HG02884 (cell line): ENCODE measurements around the gene RAB20.
A peak's percentile ranks its signal among the peaks of the same experiment; 100 is the strongest.
"Not testable (repeated sequence)": the region's sequence is repeated elsewhere in the genome, so short reads cannot be mapped to it uniquely, and the experiment has no call there.

Experiments
- ATAC-seq: cut with Tn5 transposase; IDR thresholded peaks from one replicate; pipeline ENCODE4 v1.9.1; 2021; ENCODE audit warnings: mild to moderate bottlenecking, moderate library complexity; ENCODE audit not compliant: unreplicated experiment

RAB20 gene

GRCh38 chr13:110561344-110562035 lies at the start of gene RAB20:
RAB20 (minus strand) TSS chr13:110561722; CDS start chr13:110561519, 203 bp downstream.
- peak; percentile 54 for ATAC-seq

GRCh38 chr13:110610955-110611595 lies 49.6 kb upstream of the RAB20 start:
- no peak for ATAC-seq

GRCh38 chr13:110607675-110608224 lies 46.2 kb upstream of the RAB20 start:
- ATAC-seq = no peak

- ATAC-seq = not testable (repeated sequence)
These were observed 44.8 kb upstream of the RAB20 start for GRCh38 chr13:110606281-110606680.

- no peak for ATAC-seq
These were observed 43.6 kb upstream of the RAB20 start for GRCh38 chr13:110605132-110605531.

- ATAC-seq = no peak
These were observed 39.5 kb upstream of the RAB20 start for GRCh38 chr13:110600980-110601379.

GRCh38 chr13:110600261-110600819 lies 38.8 kb upstream of the RAB20 start:
- ATAC-seq = no peak

GRCh38 chr13:110597041-110597689 lies 35.6 kb upstream of the RAB20 start:
- ATAC-seq = no peak

- peak; percentile 94 for ATAC-seq
These were observed 32.1 kb upstream of the RAB20 start for GRCh38 chr13:110593430-110594130.

GRCh38 chr13:110592665-110593064 lies 31.1 kb upstream of the RAB20 start:
- no peak for ATAC-seq

- no peak for ATAC-seq
These were observed 29.1 kb upstream of the RAB20 start for GRCh38 chr13:110590577-110590976.

GRCh38 chr13:110589793-110590390 lies 28.4 kb upstream of the RAB20 start:
- ATAC-seq = no peak

- ATAC-seq = no peak
These were observed 21.8 kb upstream of the RAB20 start for GRCh38 chr13:110583178-110583865.

- no peak for ATAC-seq
These were observed 21.0 kb upstream of the RAB20 start for GRCh38 chr13:110582421-110582954.

- no peak for ATAC-seq
These were observed 20.1 kb upstream of the RAB20 start for GRCh38 chr13:110581506-110582185.

GRCh38 chr13:110580800-110581199 lies 19.3 kb upstream of the RAB20 start:
- no peak for ATAC-seq

- ATAC-seq = no peak
These were observed 16.8 kb upstream of the RAB20 start for GRCh38 chr13:110578363-110578762.

- ATAC-seq = no peak
These were observed 15.4 kb upstream of the RAB20 start for GRCh38 chr13:110576736-110577476.
